Mucosa of gallbladder (tissue), 1 donor: ENCODE results near the gene LRRC3. TPM values are rescaled to one million over a fixed set of nuclear protein-coding genes. Genes with fewer than 3 reads are reported as not detected.

Experiments
- DNase-seq: peaks from one replicate; pipeline ENCODE4 v3.0.0-alpha.2; 2020; ENCODE audit warnings: low spot score
- total RNA-seq: library from RNA; stranded (reverse); gene quantifications from one replicate; pipeline ENCODE4 v1.2.1, GENCODE V29; 2021
- donor health status: DM: no; HTN: no; CAD: no.

The LRRC3 gene
- total RNA-seq, 1 donor from 2014 or later = 15.6 TPM

DNA sequence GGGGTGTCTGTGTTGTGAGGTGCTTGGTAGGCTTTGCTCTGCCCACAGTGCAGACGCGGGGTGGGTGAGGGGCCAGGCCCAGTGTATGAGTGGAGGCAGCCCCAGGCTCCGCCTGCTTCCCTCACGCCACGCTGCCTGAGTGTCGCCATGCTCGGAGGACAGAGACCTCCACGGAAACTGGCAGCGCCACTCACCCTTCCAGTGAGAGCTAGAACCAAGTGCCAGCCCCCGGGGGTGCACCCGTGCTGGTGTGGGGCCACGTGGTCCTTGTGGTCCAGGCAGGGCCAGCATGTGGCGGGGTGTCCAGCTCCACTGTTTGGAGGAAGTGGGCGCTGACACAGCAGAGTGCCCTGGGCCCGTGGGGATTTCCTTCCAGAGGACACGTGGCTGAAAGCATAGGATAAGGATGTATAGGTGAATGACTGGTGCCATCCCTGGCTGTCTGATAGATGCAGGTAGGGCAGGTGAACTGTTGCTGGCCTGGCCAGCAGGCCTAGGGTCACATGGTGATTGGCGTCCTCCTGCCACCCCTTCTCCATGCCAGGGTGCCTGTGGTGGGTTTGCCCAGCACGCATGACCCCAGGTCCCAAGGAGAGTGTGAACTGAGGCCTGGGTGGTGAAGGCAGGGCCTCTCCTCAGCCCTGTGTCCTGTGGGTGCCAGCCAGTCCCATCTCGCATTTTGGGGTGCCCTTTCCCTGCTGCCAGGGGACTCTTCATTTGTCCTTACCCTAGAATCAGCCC, 3.8 kb downstream of the LRRC3 start:
- DNase-seq = no peak

DNA sequence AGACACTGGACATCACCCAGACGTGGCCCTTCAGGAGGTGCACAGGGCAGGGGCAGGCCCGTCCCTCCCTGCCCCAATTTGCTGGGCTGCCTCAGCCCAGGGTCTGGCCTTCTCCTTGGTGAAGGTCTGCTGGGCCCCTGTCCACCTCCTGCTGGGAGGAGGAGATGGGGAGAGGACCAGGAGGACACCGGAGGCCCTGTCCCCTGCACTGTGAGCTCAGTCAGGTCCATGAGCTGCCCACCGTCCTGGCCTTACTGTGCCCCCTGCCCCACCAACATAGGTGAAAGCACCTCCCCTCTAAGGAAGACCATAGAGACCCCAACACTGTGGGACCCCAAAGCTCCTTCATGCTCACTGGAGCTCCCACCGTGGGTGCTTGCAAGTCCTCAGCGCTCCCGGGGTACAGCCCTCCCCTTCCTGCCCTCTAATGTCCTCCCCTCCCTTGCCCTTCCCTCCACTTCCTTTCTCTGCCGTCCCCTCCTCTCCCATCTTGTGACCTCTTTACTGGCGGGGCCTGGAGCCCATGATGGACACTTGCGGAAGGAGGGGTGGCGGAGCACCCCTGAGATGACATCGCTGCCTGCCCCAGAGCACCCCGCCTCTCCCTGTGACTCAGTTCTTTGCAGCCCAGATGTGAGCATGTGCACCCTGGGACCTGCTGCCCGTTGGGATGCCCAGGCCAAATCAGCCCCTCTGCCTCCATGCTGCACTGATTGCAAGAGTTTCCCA, 4.6 kb downstream of the LRRC3 start:
- DNase-seq = no peak

DNA sequence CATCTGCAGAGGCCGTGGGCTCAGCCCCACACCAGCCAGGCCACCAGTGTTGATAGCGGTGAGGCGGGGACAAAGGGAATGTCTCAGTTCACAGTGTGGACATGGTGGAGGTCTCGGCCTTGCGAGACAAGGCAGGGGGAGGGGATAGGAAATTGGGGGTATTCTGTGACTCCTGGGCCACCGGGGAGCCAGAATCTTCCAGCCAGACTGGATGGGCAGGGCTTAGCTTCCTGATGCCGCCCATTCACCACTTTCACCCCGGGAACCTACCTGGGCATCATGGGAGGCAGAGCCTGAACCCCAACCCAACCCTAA, 5.1 kb downstream of the LRRC3 start:
- DNase-seq = no peak

DNA sequence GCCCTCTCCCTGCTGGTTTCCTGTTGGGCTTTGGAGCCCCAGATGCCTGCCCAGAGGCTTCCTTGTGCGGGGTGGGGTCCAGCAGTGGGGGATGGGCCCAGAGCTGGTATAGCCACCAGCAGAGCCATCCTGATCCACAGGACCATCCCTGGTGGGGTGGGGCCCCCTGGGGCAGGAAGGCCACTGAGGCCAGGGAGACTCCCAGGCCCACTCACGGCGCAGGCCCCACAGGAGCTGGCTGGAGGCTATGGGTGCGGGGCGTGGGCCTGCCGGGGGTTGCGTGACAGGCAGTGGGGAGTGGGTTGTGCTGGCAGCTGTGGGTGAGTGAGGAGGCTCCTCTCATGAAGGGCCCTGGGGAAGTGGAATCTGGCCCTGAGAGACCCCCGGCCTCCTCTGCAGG, 5.7 kb downstream of the LRRC3 start:
- no peak for DNase-seq

DNA sequence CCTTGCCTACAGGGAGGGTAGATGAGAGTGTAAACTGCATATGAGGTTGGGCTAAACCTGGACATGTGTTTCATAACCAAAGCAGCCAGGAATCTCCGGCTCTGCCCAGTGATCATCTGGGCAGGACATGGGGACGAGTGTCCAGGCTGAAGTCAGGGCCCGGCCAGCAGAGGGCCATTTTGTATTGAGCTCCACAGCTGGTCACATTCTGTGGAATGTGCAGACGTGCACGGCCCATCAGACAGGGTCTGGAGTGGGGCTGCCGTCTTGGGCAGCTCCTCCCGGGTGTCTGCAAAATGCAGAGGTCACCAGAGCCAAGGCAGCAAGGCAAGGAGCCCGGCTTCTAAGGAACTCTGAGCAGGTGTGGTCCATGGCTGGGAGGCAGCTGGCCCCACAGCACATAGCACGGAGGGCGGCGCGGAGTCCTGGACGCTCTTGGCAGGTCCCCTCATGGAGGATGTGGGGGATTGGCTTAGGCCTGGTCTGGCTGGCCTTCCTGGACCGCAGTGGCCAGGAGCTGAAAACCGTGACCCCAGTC, 6.2 kb downstream of the LRRC3 start:
- no peak for DNase-seq

DNA sequence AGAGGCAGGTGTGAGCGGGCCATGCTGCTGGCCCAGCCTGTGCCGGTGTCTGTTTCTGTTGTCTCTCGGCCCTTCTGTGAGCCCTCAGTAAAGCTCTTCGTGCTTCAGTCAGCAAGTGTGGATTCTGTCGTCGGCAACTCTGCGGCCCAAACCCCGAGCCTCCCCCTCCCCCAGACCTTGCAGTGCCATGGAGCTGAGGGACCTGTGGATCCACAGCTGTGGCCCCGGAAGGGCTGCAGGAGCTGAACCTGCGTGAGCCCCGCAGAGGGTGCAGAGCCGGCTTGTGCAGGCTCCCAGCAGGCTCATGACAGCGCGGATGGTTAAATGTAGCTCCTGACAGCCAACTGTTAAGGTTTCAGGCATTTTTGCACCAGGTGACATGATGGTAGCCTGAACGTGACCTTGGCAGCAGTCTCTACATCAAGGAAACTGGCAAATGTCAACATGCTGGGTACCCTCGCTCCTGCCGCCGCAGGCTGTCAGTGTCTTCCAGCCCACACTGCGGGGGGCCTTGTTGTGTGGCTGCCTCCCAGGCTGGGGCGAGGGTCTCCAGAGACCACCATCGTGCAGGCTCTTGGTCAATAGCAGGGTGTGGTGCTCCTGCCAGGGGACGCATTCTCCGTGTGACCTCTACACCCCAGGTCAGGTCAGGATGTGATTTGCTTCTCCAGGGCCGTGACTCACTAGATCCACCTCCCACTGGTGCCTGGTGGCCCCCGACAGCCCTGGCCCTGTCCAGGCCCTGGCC, 7.0 kb downstream of the LRRC3 start:
- DNase-seq = no peak

DNA sequence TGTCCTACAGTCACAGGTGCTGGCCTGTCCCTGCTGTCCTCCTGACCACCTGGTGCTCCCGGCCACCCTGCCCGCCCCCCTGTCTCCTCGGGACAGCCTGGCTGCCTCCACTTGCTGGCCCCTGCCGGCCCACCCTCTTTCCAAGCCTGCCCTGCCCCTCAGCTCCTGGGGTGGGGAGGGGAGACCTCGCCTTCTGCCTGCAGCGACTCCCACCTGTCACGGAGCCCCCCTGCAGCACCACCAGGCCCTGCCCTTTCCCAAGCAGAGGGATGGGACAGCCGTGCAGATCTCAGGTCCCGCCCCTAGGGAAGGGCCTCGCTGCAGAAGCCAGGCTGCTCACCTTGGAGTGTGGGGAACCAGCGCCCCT, 7.5 kb downstream of the LRRC3 start:
- DNase-seq = no peak

DNA sequence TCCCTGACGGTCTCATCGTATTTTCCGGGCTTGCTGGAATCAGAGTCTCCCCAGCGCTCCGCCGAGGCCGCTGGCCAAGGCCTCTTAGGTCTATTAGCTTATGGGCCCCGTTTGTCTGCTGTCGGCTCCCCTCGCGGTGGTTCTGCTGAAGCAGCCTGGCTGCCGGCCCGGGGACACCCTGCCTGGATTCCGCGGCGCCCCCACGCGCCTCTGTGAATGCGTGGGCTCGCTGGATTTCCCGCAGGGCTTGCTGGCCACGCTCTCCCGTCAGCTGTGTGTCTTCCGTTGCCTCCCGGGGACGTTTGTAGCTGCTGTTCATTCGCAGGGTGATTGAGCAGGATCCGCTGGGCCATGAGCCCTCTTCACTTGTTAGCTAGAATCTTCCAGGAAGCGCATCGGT, 8.4 kb downstream of the LRRC3 start:
- DNase-seq = no peak

DNA sequence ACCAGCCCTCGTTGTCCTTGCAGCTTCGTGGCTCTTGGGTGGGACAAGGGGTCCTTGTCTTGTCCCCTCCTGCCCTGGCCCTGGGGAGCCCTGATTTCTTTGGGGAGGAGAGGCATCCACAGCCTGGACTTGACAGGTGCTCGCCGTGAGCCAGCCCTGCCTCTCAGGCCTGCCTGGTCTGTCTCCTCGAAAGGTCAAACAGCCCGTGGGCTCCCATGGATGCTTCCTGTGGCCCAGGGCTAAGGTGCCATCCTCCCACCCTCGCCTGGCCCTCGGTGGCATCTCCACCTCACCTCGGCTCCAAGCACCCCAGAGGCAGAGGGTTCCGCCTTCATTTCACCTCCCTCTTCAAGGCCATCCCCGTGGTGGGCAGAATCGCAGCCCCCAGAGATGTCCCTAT, 9.0 kb downstream of the LRRC3 start:
- DNase-seq = no peak

DNA sequence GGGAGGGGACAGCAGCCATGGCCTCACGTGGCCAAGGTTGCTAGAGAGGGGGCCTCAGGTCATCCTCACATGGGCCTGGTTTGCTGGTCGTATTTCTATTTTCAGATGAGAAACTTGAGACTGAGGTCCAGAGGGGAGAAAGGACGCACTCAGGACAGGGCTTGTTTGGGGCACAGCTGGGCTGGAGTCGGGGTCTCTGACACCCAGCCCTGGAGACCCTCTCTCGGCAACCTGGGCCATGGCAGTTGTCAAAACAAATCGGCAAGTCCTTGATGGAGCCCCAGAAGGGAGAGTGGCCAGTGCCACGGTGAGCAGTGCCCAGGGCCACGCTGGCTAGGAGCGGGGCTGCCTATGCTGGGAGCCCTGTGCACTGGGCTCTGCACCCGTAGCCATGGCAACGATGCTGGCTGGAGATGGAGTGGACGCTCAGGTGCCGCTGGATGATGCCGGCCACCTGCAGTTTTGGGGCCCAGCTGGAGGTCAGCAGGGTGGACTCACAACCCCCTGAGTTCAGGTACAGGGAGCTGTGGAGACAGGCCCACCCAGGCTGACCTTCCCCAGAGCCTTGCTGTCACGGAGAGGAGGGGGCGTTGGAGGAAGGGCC, 11.1 kb downstream of the LRRC3 start:
- DNase-seq = no peak

DNA sequence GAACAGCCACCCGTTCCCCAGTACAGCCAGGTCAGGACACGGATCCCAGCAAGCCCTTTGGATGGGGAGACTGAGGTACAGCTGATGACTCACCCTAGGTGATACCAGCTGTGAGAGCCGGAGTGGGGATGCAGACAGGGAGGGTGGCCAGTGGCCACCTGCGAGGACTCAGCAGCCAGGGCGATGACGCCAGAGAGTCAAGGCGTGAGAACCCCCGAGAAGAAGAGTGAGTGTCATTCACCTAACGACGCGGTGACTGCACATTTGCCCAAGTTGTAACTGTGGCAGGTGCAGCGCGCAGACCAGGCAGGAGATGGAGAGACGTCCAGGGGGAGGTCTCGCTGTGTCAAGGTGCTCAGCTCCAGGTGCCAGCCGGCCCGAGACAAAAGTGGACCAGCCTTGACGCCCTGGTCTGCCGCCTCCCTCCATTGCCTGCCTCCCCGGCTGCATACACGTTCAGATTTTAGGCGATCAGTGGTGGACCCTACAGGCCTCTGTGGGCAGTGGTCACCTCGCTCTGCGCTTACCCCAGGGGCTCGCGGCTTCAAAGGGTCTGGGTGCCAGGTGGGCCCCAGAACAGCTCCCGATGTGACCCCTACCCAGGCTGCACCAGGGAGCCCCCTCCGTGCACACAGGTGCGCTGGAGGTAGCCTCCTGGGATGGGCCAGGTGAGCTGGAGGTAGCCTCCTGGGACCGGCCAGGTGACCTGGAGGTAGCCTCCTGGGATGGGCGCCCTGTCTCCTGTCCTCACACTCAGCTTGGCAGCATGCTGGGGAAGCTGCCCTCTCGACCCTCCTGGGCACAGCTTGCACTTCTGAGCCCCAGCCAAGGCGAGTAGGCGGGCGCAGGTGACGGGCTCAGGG, 11.9 kb downstream of the LRRC3 start:
- DNase-seq = no peak

DNA sequence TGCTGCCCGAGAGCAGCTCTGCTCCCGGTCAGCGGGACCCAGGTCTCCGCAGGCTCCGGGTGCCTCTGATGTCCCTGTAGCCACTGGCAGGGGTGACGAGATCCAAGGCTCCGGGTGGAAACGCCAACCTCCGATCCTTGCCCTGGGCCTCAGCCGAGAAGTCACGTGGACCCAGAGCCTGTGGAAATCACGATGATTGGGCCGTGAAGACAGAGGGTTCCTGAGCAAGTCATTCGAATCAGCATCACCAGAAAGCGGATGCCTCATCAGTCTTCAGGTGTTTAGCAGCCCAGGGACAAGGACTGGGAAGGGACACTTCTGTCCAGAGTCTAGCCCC, 12.5 kb downstream of the LRRC3 start:
- DNase-seq = no peak

DNA sequence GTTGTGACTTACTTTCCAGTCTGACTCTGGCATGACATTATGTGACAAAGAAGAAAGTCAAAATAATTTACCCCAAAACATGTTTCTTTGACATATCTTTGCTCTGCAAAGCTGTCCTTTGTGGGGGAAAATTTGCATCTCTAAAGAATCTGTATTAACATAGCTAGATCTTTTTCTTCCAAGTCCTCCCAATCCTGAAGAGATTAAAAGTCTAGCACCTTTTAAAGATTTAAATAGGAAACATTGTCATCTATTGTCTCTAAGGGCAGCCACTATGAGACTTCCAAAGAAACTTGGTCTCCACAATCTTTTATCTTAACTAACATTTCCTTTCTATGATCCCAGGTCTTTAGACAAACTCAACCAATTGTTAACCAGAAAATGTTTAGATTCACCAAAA, 16.0 kb downstream of the LRRC3 start:
- no peak for DNase-seq

DNA sequence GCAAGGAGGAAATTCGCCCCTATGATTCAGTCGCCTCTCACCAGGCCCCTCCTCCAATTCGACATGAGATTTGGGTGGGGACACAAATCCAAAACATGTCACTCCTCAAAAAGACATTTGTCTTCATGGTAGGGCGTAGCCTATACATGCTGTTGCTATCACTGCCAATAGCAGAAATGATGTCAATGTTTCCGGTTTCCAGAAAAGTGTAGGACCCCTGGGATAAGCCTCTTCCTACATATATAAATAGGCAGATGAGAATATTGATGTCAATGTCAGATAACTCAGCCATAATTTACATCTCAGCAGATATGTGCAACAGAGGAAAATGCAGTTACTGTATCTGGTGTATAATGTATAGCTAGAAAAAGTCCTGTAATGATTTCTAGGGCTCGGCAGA, 16.7 kb downstream of the LRRC3 start:
- no peak for DNase-seq

DNA sequence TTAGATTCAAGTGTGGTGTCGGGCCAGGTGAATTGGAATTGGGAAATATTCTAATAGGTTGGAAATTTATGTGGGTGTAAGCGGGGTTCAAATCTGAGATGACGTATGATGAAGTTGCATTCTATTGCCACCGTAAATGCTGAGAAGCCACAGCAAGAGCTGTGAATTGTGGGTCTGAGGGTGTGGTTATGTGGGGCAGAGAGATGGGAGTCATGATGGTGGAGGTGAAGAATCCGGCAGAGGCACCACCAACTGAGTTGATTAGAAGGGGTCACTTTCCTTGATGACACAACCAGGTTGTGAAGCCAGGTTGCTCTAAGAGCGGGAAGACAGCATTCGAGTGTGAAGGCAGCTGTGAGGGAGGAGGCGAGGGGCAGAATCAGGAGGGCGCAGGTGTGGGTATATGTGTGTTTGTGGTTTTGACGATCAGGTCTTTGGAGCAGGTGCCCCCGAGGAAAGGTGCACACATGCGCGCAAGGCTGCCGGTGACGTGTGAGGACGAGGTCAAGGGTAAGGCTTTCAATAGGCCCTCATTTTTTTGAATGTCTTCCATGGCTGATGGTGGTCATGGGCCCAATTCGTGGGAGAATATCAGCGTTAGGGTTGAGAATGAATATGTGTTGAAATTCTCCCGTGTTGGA, 18.7 kb downstream of the LRRC3 start:
- no peak for DNase-seq

DNA sequence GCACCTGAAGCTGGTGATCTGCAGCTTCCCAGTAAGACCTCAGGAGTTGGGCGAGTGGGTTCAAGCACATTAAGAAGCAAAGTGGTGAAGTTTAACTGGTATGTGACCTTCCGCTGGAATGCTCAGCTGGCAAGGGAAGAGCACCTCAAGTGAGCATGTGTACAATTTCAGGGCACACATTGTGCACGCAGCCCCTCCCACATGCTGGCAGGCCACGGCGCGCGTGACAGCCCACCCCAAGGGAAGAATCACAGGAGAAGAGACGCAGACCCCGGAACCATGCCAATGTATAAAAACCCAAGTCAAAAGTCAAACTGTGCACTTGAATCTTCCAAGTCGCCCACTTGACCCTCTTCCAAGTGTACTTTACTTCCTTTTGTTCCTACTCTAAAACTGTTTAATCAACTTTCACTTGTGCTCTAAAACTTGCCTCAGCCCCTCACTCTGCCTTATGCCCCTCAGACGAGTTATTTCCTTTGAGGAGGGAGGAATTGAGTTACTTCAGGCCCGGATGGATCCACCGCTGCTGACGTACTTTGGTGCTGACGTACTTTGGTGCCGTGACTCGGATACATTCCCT, 20.0 kb downstream of the LRRC3 start:
- peak; percentile 38 for DNase-seq

DNA sequence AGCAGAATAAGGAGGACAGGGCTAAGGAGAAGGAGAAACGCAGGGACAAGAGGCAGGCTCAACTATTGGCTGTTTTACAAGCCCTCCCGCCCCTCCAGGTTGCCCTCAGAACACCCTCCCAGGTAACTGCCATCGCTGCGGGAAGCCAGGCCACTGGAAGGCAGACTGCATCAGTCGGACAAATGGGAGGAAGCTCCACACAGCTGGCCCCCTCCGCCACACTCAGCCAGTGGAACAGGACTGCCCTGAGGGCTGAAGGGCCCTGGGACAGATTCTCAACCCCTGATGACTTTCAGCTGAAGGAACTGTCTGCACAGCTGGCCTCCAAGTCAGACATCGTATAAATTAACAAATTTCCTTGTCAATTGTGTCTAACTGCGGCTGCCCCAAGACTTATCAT, 21.8 kb downstream of the LRRC3 start:
- no peak for DNase-seq

DNA sequence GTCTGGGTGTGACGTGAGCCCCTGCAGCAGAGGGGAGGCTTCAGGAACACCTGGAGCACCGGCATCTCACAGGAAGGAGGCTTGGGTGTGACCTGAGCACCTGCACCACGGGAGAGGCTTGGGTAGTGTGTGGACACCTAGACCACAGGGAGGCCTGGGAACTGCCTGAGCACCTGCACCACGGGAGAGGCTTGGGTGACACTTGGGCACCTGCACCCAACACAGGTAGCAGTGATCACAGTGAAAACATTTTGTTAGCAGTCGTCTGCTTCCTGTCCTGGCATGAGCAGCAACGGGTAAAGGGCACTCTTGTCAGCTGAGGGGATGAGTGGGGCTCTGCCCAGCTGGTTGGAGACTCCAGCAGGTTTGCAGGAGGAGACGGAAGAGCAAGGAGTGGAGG, 22.4 kb downstream of the LRRC3 start:
- DNase-seq = no peak

DNA sequence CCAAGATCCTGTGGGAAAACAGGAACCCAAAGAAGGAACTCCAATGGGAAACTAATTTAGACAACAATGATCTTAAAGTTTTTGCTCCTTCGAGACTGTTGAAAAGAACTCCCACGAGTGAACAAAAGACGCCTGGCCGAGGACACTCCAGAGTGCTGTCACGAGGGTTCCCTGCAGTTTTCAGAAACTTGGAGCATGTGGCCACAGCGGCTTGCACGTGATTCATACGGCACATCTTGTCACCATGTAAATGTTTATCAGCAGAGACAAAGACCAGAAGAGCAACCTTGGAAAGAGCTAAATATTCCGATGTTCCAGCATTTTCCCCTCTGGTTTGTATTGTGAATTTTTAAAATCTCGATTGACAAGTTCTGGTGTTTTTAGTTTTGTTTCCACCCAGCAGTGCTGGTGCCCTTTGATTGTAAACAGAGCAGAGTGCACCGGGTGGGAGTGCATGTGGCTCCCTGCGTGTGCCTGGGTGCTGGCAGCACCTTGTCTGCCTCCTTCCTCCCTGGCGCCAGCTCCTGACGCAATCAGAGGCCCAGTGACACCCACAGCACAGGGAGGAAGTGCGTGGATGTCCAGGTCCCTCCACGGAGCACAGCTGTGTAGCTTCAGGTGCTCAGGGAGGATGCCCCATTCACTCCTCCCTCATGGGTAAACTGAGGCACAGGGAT, 23.0 kb downstream of the LRRC3 start:
- no peak for DNase-seq

DNA sequence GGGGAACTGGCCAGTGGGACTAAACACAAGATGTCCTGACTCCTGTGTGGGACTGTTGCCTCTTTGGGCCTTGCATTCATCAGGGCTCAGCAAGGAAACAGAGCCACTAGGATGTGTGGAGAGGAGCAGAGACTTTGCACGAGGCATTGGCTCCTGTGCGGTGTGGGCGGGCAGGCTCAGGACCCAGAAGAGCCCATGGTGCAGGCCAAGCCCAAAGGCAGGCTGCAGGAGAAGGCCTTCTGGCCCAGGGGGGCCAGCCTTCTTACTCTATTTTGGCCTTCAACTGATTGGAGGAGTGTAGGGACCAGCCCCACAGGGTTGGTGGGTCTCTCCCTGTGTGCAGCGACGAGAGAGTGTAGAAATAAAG, 23.5 kb downstream of the LRRC3 start:
- no peak for DNase-seq
